ENCODE results near the gene RAPGEF2. TPM values are rescaled to one million over a fixed set of nuclear protein-coding genes. Genes with fewer than 3 reads are reported as not detected.

Gene RAPGEF2
- total and polyA plus RNA-seq, 9 of the 15 experiments (the other 6 are each of a cell fraction or from before 2014, with no cell fraction given) = 3.1 to 32.6 (median 23.1) TPM

- TF ChIP-seq, protein P1, sequence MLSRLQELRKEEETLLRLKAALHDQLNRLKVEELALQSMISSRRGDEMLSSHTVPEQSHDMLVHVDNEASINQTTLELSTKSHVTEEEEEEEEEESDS (CRISPR knock-in tag; IDR thresholded peaks at IDR 0.05) = no peak
- no peak for TF ChIP-seq KAT2B (IDR thresholded peaks at IDR 0.05; ENCODE audit: low read depth, low read length)
- TF ChIP-seq NR2F6 (CRISPR knock-in tag; IDR thresholded peaks at IDR 0.05) = no peak
- peak; percentile 80; the same call in 1 of the 2 replicates for TF ChIP-seq GATAD2B (IDR thresholded peaks at IDR 0.05; ENCODE audit: borderline replicate concordance)
- TF ChIP-seq ZBTB8A (IDR thresholded peaks at IDR 0.05; ENCODE audit: partially characterized antibody) = no peak
- peak; percentile 90 for TF ChIP-seq FOSL1 (tag; conservative IDR thresholded peaks at IDR 0.05)
- TF ChIP-seq ZBTB1 (CRISPR knock-in tag; IDR thresholded peaks at IDR 0.05; ENCODE audit: borderline replicate concordance, low read depth) = no peak; the same call in 1 of the 2 replicates
- peak; percentile 86 for TF ChIP-seq CREM (IDR thresholded peaks at IDR 0.05; ENCODE audit: low read depth)
- peak; percentile 33; the same call in 1 of the 2 replicates for TF ChIP-seq ZBTB7A (IDR thresholded peaks at IDR 0.05; ENCODE audit: borderline replicate concordance, control insufficient read depth, low read depth, low read length)
- TF ChIP-seq TCF7L2 (IDR thresholded peaks at IDR 0.05; ENCODE audit: low read depth, low read length) = no peak
- no peak for TF ChIP-seq SMARCC2 (IDR thresholded peaks at IDR 0.05; ENCODE audit: low read depth)
- no peak for TF ChIP-seq ZNF253 (CRISPR knock-in tag; conservative IDR thresholded peaks at IDR 0.05)
- TF ChIP-seq RBM22 (IDR thresholded peaks at IDR 0.05; ENCODE audit: low read depth, low read length, poor library complexity, severe bottlenecking) = no peak
- no peak for TF ChIP-seq MCM5 (IDR thresholded peaks at IDR 0.05; ENCODE audit: low read depth)
- no peak for TF ChIP-seq HCFC1 (IDR thresholded peaks at IDR 0.05; ENCODE audit: low read depth, low read length)
- TF ChIP-seq, protein P2, sequence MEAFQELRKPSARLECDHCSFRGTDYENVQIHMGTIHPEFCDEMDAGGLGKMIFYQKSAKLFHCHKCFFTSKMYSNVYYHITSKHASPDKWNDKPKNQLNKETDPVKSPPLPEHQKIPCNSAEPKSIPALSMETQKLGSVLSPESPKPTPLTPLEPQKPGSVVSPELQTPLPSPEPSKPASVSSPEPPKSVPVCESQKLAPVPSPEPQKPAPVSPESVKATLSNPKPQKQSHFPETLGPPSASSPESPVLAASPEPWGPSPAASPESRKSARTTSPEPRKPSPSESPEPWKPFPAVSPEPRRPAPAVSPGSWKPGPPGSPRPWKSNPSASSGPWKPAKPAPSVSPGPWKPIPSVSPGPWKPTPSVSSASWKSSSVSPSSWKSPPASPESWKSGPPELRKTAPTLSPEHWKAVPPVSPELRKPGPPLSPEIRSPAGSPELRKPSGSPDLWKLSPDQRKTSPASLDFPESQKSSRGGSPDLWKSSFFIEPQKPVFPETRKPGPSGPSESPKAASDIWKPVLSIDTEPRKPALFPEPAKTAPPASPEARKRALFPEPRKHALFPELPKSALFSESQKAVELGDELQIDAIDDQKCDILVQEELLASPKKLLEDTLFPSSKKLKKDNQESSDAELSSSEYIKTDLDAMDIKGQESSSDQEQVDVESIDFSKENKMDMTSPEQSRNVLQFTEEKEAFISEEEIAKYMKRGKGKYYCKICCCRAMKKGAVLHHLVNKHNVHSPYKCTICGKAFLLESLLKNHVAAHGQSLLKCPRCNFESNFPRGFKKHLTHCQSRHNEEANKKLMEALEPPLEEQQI (IDR thresholded peaks at IDR 0.05) = no peak
- TF ChIP-seq NCOA2 (IDR thresholded peaks at IDR 0.05; ENCODE audit: partially characterized antibody in 2 of 2) = no peak
- no peak for TF ChIP-seq GTF2E2 (tag; IDR thresholded peaks at IDR 0.05)
- TF ChIP-seq KDM2B (CRISPR knock-in tag; IDR thresholded peaks at IDR 0.05) = 0 out of 2 replicates have a peak, but pooled peaks have one; percentile 88
- TF ChIP-seq ZNF175 (CRISPR knock-in tag; IDR thresholded peaks at IDR 0.05; ENCODE audit: low read depth) = no peak
- no peak for TF ChIP-seq TCF15 (CRISPR knock-in tag; IDR thresholded peaks at IDR 0.05)
- TF ChIP-seq ZNF639 (CRISPR knock-in tag; conservative IDR thresholded peaks at IDR 0.05 in 1 of 2, IDR thresholded peaks at IDR 0.05 in 1 of 2) = peak in 1 of 2 experiments; percentile 58; a peak in 1 of 4 replicates
- TF ChIP-seq SLC30A9 (CRISPR knock-in tag; IDR thresholded peaks at IDR 0.05) = no peak
Observed at GRCh38 chr4:159102622-159103383, at the start of gene RAPGEF2 (continued).
